Measurements from ENCODE around the gene TTBK1.

TTBK1 gene

DNA sequence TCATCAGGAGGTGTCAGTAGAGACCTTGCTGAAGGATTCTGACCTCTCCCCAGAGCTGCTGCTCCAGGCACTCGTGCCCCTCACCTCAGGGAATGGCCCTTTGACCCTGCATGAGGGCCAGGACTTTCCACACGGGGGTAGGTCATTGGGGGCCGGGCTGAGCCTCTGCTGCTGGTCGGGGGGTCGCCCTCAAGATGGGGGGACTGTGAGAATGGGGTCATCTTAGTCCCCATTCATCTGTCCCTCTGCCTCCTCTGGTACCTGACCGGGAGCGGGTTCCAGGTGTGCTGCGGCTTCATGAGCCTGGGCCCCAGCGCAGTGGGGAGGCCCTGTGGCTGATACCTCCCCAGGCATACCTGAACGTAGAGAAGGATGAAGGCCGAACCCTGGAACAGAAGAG, 29.9 kb upstream of the TTBK1 start:
- H3K27me3 ChIP-seq, result no peaks in the 10 kb centered on the region
- TF ChIP-seq, protein P1, sequence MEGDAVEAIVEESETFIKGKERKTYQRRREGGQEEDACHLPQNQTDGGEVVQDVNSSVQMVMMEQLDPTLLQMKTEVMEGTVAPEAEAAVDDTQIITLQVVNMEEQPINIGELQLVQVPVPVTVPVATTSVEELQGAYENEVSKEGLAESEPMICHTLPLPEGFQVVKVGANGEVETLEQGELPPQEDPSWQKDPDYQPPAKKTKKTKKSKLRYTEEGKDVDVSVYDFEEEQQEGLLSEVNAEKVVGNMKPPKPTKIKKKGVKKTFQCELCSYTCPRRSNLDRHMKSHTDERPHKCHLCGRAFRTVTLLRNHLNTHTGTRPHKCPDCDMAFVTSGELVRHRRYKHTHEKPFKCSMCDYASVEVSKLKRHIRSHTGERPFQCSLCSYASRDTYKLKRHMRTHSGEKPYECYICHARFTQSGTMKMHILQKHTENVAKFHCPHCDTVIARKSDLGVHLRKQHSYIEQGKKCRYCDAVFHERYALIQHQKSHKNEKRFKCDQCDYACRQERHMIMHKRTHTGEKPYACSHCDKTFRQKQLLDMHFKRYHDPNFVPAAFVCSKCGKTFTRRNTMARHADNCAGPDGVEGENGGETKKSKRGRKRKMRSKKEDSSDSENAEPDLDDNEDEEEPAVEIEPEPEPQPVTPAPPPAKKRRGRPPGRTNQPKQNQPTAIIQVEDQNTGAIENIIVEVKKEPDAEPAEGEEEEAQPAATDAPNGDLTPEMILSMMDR (IDR thresholded peaks at IDR 0.05; ENCODE audit: low read depth, low read length), result no peak
- DNase-seq, result no peak
- H3K36me3 ChIP-seq, result no peaks in the 10 kb centered on the region
- no peaks in the 10 kb centered on the region for H3K9me3 ChIP-seq
- no peaks in the 10 kb centered on the region for H3K4me1 ChIP-seq
- no peak overlapping the region for H3K4me3 ChIP-seq (ENCODE audit: low read depth, low read length)

DNA sequence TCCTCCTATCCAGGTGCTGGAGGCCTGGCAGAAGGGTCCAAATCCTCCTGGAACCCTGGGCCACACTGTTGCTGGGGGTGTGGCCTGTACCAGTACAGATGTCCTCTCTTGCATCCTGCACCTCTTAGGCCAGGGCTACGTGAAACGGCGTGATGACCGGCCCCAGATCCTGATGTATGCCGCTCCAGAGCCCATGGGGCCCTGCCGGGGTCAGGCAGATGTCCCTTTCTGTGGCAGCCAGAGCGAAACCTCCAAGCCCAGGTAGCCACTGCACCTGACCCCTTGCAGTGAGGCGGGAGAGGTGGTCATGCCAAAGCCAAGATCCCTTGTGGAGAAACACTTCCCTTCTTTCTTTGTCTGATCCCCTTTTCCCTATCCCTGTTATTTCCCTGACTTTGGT, 28.2 kb upstream of the TTBK1 start:
- Histone ChIP-seq H3K4me1 (no peaks in the 10 kb centered on the region), H3K36me3 (no peaks in the 10 kb centered on the region), H3K9me3 (no peaks in the 10 kb centered on the region), H3K27me3 (no peaks in the 10 kb centered on the region), H3K4me3 (ENCODE audit: low read depth, low read length) (no peak overlapping the region)
- TF ChIP-seq, protein P1 (IDR thresholded peaks at IDR 0.05; ENCODE audit: low read depth, low read length), result no peak
- DNase-seq, result no peak

DNA sequence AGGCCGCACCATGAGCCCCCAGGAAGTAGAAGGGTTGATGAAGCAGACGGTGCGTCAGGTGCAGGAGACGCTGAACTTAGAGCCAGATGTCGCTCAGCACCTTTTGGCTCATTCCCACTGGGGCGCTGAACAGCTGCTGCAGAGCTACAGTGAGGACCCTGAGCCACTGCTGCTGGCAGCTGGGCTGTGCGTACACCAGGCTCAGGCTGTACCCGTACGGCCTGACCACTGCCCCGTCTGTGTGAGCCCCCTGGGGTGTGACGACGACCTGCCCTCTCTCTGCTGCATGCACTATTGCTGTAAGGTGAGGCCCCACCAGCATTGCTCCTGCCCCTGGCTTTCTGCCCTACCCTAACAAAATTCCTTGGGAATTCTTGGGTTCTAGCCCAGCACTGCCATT, 27.1 kb upstream of the TTBK1 start:
- no peak overlapping the region for H3K4me3 ChIP-seq (ENCODE audit: low read depth, low read length)
- no peaks in the 10 kb centered on the region for H3K27me3 ChIP-seq
- TF ChIP-seq, protein P1 (IDR thresholded peaks at IDR 0.05; ENCODE audit: low read depth, low read length), result no peak
- no peaks in the 10 kb centered on the region for H3K36me3 ChIP-seq
- no peak for DNase-seq
- no peaks in the 10 kb centered on the region for H3K4me1 ChIP-seq
- H3K9me3 ChIP-seq, result no peaks in the 10 kb centered on the region

DNA sequence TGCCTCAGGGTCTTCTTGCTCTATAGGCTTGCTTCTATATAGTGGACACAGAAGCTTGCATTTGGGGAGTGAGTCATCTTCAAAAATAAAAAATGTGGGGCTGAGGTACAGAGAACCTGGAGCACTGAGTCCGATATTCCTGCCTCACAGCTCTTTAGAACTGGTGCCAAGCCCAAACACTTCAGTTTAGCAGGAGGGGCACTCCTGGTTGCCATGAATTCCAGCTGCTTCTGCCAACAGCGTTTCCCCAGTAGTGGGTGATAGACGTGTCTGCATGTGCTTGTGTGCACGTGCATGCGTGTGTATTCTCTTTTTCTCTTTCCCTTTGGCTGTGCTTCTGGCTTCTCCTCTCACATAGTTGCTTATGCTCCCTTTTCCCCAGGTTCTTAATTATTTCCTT, 25.9 kb upstream of the TTBK1 start:
- Histone ChIP-seq H3K9me3 (no peaks in the 10 kb centered on the region), H3K27me3 (no peaks in the 10 kb centered on the region), H3K4me1 (no peaks in the 10 kb centered on the region), H3K4me3 (ENCODE audit: low read depth, low read length) (no peak overlapping the region), H3K36me3 (no peaks in the 10 kb centered on the region)
- TF ChIP-seq, protein P1 (IDR thresholded peaks at IDR 0.05; ENCODE audit: low read depth, low read length), result no peak
- no peak for DNase-seq

DNA sequence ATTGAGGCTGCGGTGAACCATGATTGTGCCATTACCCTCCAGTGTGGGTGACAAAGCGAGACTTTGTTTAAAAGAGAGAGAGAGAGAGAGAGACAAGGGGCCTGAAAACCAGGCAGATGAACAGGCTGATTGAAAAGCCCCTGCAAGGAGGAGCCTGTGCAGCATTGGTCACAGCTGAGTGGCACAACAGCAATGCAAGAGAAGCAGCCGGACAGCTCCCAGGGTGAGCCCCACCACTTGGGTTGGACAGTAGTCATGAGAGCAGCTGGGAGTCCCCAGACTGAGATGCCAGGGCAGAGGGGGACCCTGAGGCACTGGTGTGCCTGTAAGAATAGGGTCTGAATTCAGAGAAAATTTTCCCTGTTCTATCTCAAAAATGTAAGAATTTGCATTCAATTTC, 24.2 kb upstream of the TTBK1 start:
- no peaks in the 10 kb centered on the region for H3K9me3 ChIP-seq
- no peak for DNase-seq
- TF ChIP-seq, protein P1 (IDR thresholded peaks at IDR 0.05; ENCODE audit: low read depth, low read length), result no peak
- H3K4me1 ChIP-seq, result no peaks in the 10 kb centered on the region
- H3K36me3 ChIP-seq, result peaks cover 4% of the 10 kb centered on the region; the same call in 1 of the 2 replicates
- H3K27me3 ChIP-seq, result no peaks in the 10 kb centered on the region
- no peak overlapping the region for H3K4me3 ChIP-seq (ENCODE audit: low read depth, low read length)

DNA sequence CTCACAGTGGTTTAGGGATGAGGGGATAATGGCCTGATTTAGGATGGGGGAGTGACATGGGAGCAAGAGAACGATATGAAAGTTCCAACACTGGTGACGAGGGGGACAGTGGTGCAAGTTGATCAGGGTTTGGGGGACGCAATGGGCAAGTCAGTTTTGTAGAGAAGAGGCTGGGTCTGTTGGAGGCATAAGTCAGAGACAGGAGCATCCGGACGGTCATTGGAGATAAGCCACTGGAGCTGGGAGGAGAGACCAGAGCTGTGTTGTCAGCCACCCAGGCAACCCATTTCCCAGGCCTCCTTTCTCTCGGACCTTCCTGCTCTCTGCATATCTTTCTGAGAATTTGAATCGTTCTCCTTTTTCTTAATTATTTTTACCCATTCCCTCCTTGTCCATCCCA, 23.5 kb upstream of the TTBK1 start:
- TF ChIP-seq, protein P1 (IDR thresholded peaks at IDR 0.05; ENCODE audit: low read depth, low read length), result no peak
- Histone ChIP-seq H3K36me3 (peaks cover 6% of the 10 kb centered on the region; the same call in 1 of the 2 replicates), H3K9me3 (no peaks in the 10 kb centered on the region), H3K27me3 (no peaks in the 10 kb centered on the region), H3K4me1 (no peaks in the 10 kb centered on the region), H3K4me3 (ENCODE audit: low read depth, low read length) (no peak overlapping the region)
- no peak for DNase-seq

All from BE2C (cell line).